ENCODE data around the gene INTS6.
"Not testable (repeated sequence)": the region's sequence is repeated elsewhere in the genome, so short reads cannot be mapped to it uniquely, and the experiment has no call there.

Gene INTS6

GRCh38 chr13:51415339-51415738 lies 37.5 kb downstream of the INTS6 start:
- DNase-seq (ENCODE audit: low read depth) = not testable (repeated sequence)

- no peak for DNase-seq (ENCODE audit: low read depth)
Observed at GRCh38 chr13:51412431-51412830, 40.4 kb downstream of the INTS6 start.

- DNase-seq (ENCODE audit: low read depth) = no peak
Observed at GRCh38 chr13:51405176-51405575, 47.7 kb downstream of the INTS6 start.

- peak; percentile 94 for DNase-seq (ENCODE audit: low read depth)
Observed at GRCh38 chr13:51397262-51397941, 55.4 kb downstream of the INTS6 start.

GRCh38 chr13:51396352-51396751 lies 56.5 kb downstream of the INTS6 start:
- DNase-seq (ENCODE audit: low read depth) = peak; percentile 8

- no peak for DNase-seq (ENCODE audit: low read depth)
Observed at GRCh38 chr13:51394724-51395123, 58.1 kb downstream of the INTS6 start.

- no peak for DNase-seq (ENCODE audit: low read depth)
Observed at GRCh38 chr13:51385114-51385513, 67.7 kb downstream of the INTS6 start.

GRCh38 chr13:51380269-51380668 lies 72.6 kb downstream of the INTS6 start:
- no peak for DNase-seq (ENCODE audit: low read depth)

- DNase-seq (ENCODE audit: low read depth) = no peak
Observed at GRCh38 chr13:51373451-51373850, 79.4 kb downstream of the INTS6 start.

- no peak for DNase-seq (ENCODE audit: low read depth)
Observed at GRCh38 chr13:51371768-51372399, 81.0 kb downstream of the INTS6 start.

- DNase-seq (ENCODE audit: low read depth) = no peak
Observed at GRCh38 chr13:51370811-51371210, 82.0 kb downstream of the INTS6 start.

GRCh38 chr13:51370116-51370515 lies 82.7 kb downstream of the INTS6 start:
- DNase-seq (ENCODE audit: low read depth) = peak; percentile 19

- DNase-seq (ENCODE audit: low read depth) = no peak
Observed at GRCh38 chr13:51364404-51365008, 88.3 kb downstream of the INTS6 start.

GRCh38 chr13:51363625-51364024 lies 89.2 kb downstream of the INTS6 start:
- DNase-seq (ENCODE audit: low read depth) = no peak

GRCh38 chr13:51361106-51361505 lies 91.7 kb downstream of the INTS6 start:
- DNase-seq (ENCODE audit: low read depth) = no peak

- no peak for DNase-seq (ENCODE audit: low read depth)
Observed at GRCh38 chr13:51360489-51360888, 92.3 kb downstream of the INTS6 start.

- no peak for DNase-seq (ENCODE audit: low read depth)
Observed at GRCh38 chr13:51359352-51359751, 93.5 kb downstream of the INTS6 start.

- no peak for DNase-seq (ENCODE audit: low read depth)
Observed at GRCh38 chr13:51357928-51358595, 94.8 kb downstream of the INTS6 start.

- DNase-seq (ENCODE audit: low read depth) = no peak
Observed at GRCh38 chr13:51355217-51355616, 97.6 kb downstream of the INTS6 start.

- DNase-seq (ENCODE audit: low read depth) = no peak
Observed at GRCh38 chr13:51349016-51349415, 103.8 kb downstream of the INTS6 start.

- DNase-seq (ENCODE audit: low read depth) = no peak
Observed at GRCh38 chr13:51348069-51348967, 104.5 kb downstream of the INTS6 start.

GRCh38 chr13:51347099-51347498 lies 105.7 kb downstream of the INTS6 start:
- no peak for DNase-seq (ENCODE audit: low read depth)
